Glomerular endothelial cell (primary cell): ENCODE results near the gene MON2. TPM values are rescaled to one million over a fixed set of nuclear protein-coding genes. Genes with fewer than 3 reads are reported as not detected.
"Not testable (repeated sequence)": the region's sequence is repeated elsewhere in the genome, so short reads cannot be mapped to it uniquely, and the experiment has no call there.

Experiments used
- DNase-seq: peaks from one replicate; pipeline ENCODE4 v3.0.0-alpha.2; 2011; ENCODE audit warnings: low read depth, low spot score; ENCODE audit errors: extremely low read depth
- total RNA-seq: library from RNA; depleted of rRNA; stranded (reverse); fragments of >200 nt; gene quantifications from 2 replicates; pipeline ENCODE4 v1.2.3, GENCODE V29; 2015

The MON2 gene
- total RNA-seq, 1 donor from 2014 or later: 25.5 TPM

GRCh38 chr12:62469704-62470103 lies 3.1 kb downstream of the MON2 start:
- no peak for DNase-seq

- DNase-seq: no peak
Observed at GRCh38 chr12:62471734-62472133, 5.1 kb downstream of the MON2 start.

GRCh38 chr12:62472472-62472871 lies 5.8 kb downstream of the MON2 start:
- DNase-seq: no peak

GRCh38 chr12:62481843-62482540 lies 15.4 kb downstream of the MON2 start:
- no peak for DNase-seq

GRCh38 chr12:62482769-62483168 lies 16.1 kb downstream of the MON2 start:
- no peak for DNase-seq

- DNase-seq: no peak
Observed at GRCh38 chr12:62484233-62484632, 17.6 kb downstream of the MON2 start.

- DNase-seq: no peak
Observed at GRCh38 chr12:62505786-62506185, 39.2 kb downstream of the MON2 start.

GRCh38 chr12:62512901-62513300 lies 46.3 kb downstream of the MON2 start:
- no peak for DNase-seq

GRCh38 chr12:62514080-62514479 lies 47.5 kb downstream of the MON2 start:
- DNase-seq: not testable (repeated sequence)

GRCh38 chr12:62516927-62517326 lies 50.3 kb downstream of the MON2 start:
- DNase-seq: no peak

- DNase-seq: no peak
Observed at GRCh38 chr12:62517887-62518286, 51.3 kb downstream of the MON2 start.

GRCh38 chr12:62519043-62519442 lies 52.4 kb downstream of the MON2 start:
- no peak for DNase-seq

- DNase-seq: no peak
Observed at GRCh38 chr12:62520361-62520760, 53.7 kb downstream of the MON2 start.

GRCh38 chr12:62522984-62523383 lies 56.4 kb downstream of the MON2 start:
- DNase-seq: no peak

- DNase-seq: no peak
Observed at GRCh38 chr12:62523619-62524018, 57.0 kb downstream of the MON2 start.

- no peak for DNase-seq
Observed at GRCh38 chr12:62525271-62525670, 58.6 kb downstream of the MON2 start.

- DNase-seq: no peak
Observed at GRCh38 chr12:62530596-62530995, 64.0 kb downstream of the MON2 start.

GRCh38 chr12:62532333-62532732 lies 65.7 kb downstream of the MON2 start:
- no peak for DNase-seq

GRCh38 chr12:62533087-62533754 lies 66.6 kb downstream of the MON2 start:
- no peak for DNase-seq

- no peak for DNase-seq
Observed at GRCh38 chr12:62533755-62534107, 67.1 kb downstream of the MON2 start.

- DNase-seq: no peak
Observed at GRCh38 chr12:62536546-62536945, 69.9 kb downstream of the MON2 start.

GRCh38 chr12:62537551-62537950 lies 70.9 kb downstream of the MON2 start:
- peak; percentile 34 for DNase-seq

- no peak for DNase-seq
Observed at GRCh38 chr12:62540354-62540753, 73.7 kb downstream of the MON2 start.
